AG09319 (cell line): Measurements from ENCODE around the gene PRR15.

Experiments used
- DNase-seq: peaks from one replicate; pipeline ENCODE4 v3.0.0-alpha.2; 2010; ENCODE audit warnings: low read depth; ENCODE audit errors: extremely low read depth
- TF ChIP-seq, protein P1 (sequence below): IDR thresholded peaks from 2 replicates; pipeline ENCODE4 v1.5.1; 2011; ENCODE audit warnings: low read depth, mild to moderate bottlenecking, inconsistent platforms, low read length, moderate library complexity

Gene PRR15

DNA sequence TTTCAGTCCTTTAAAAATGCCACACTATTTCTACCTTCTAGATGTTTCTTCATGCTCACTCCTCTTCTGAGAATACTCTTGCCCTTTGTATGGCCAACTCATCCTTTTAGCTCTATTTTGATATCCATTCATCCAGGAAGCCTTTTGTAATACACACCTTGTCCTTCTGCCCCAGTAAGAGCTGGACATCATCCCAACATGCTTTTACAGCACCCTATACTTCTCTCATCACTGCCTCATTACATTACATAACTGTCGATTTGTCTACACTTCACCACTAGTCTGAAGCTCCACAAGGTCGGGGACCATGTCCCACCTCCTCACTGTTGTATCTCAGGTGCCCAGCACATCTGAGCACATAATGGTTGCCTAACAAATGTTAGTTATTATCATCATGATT, 29.2 kb downstream of the PRR15 start:
- TF ChIP-seq, protein P1, sequence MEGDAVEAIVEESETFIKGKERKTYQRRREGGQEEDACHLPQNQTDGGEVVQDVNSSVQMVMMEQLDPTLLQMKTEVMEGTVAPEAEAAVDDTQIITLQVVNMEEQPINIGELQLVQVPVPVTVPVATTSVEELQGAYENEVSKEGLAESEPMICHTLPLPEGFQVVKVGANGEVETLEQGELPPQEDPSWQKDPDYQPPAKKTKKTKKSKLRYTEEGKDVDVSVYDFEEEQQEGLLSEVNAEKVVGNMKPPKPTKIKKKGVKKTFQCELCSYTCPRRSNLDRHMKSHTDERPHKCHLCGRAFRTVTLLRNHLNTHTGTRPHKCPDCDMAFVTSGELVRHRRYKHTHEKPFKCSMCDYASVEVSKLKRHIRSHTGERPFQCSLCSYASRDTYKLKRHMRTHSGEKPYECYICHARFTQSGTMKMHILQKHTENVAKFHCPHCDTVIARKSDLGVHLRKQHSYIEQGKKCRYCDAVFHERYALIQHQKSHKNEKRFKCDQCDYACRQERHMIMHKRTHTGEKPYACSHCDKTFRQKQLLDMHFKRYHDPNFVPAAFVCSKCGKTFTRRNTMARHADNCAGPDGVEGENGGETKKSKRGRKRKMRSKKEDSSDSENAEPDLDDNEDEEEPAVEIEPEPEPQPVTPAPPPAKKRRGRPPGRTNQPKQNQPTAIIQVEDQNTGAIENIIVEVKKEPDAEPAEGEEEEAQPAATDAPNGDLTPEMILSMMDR: no peak
- DNase-seq: no peak

DNA sequence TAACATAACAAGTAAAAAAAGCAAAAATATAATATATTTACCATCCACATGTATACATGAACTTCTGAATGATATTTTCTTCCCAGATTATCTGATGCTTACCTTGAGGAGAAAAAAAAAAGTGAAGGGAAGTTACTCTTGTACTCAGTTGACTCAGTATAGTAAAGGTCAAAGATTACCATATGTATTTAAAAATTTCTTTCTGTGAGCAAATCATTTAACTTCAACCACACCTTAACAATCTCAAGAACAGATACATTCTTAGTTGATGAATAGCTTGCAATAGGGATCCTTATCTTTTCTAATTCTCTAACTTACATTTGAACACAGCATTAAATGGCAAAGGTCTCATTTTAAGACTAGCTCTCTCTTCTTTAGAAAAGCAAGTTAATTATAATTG, 29.8 kb downstream of the PRR15 start:
- no peak for DNase-seq
- TF ChIP-seq, protein P1: no peak

DNA sequence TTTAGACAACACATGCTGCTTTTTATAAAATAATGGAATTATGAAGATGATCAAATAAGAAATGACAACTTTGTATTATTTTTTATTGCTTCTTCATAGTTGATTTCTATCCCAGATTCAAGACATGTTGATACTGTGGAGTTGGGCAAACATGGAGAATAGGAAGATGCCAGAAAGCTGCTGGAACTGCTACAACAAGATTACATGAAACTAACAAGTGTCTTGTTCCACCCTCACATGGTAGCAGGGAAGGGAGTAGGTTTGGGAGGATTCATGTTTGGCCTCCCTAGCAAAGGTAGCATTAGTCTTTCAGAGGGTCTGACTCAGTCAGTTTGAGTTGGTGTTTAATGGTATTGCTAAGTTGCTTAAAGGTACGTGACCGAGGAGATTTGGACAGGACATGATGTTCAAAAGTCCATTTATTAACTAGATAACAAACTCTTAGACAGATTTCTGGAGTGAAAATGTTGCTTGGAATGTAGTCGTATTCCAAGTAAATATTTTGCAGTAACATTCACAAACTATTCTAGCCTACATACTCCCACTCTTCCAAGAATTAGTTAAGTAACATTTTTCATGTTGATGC, 33.1 kb downstream of the PRR15 start:
- TF ChIP-seq, protein P1: no peak
- no peak for DNase-seq

DNA sequence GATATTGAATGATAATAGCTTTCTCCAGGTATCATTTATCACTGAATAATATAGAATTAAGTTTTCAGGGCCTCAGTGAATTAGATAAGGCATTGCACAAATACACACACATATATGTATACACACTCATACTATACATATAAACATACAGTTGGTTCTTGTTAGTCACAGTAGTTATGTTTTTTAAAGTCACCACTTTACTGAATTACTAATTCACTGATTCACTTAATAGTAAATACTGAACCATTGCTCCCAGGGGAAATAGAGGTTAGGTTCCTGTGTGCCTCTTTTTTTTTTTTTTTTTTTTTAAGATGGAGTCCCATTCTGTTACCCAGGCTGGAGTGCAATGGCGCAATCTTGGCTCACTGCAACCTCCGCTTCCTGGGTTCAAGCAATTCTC, 33.6 kb downstream of the PRR15 start:
- DNase-seq: no peak
- TF ChIP-seq, protein P1: no peak

DNA sequence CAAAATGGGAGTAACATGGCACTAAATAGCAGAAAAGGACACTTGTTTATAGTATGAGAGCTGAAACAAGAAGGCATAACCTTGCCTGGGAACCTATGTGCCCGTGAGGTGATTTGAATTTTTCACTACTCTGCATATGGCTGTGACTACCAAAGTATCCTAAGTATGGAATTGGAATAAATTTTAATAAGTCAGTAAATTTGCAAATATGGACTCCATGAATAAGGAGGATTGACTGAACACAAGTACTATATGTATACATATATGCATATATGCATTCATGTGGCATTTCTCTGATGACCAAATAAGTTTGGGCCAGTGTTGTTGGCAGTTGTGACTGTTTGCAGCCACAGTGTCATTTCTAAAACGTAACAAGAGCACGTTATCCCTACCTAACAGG, 34.5 kb downstream of the PRR15 start:
- TF ChIP-seq, protein P1: no peak
- DNase-seq: no peak

DNA sequence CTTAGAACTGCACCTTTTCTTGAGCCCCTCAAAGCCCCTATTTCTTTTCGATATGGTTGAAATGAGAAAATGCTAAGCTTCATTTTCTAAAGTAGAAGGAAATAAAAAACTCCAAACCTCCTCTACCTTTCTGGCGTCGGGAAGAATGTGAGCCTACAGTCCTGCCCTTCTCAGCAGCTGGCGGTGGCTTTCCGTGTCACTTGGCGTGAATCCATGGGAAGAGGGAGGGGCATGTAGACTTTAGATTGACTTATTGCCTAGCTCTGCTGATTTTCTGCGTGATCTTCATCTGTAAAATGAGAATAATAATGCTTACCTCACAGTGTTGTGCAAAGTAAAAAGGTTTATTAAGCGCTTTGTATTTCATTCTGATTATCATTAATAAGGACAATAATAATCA, 35.0 kb downstream of the PRR15 start:
- TF ChIP-seq, protein P1: no peak
- no peak for DNase-seq

DNA sequence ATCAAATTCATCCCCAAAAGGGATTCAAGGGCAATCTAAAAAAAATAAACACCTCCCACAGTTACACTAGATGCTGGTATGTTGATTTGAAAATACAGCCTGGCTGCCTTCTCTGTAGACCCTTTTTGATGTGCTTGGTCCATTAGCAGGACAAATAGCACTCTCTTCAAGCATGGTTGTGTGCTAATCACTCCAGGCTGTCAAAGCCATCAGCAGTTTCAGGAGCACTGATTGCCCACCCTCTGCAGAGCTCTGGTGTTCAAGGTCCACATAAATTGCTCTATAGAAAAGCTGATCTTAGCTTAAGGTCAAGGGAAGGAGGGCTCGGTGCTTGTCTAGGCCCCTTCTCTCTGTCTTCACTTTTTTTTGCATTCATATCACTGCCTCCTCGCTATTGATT, 35.4 kb downstream of the PRR15 start:
- DNase-seq: no peak
- TF ChIP-seq, protein P1: no peak
